Bone marrow (tissue), 2 donors: ENCODE data around the gene PUSL1.

Source experiments
- DNase-seq, 2 donors: peaks; one replicate each; lab custom pipeline; 2025; lab: John Stamatoyannopoulos, UW

Gene PUSL1

GRCh38 chr1:1354271-1355247, 46.2 kb downstream of the PUSL1 start:
- no peak for DNase-seq

GRCh38 chr1:1355416-1355815, 47.0 kb downstream of the PUSL1 start:
- no peak for DNase-seq

- no peak for DNase-seq
Measured at GRCh38 chr1:1356166-1356795, 47.9 kb downstream of the PUSL1 start.

GRCh38 chr1:1356796-1357401, 48.5 kb downstream of the PUSL1 start:
- DNase-seq, result no peak

- no peak for DNase-seq
Measured at GRCh38 chr1:1357871-1358432, 49.6 kb downstream of the PUSL1 start.

- DNase-seq, result no peak
Measured at GRCh38 chr1:1358433-1359271, 50.3 kb downstream of the PUSL1 start, which contains the start of gene MXRA8. Gene MXRA8 (minus strand): TSS chr1:1358555. CDS start chr1:1358504, 51 bp downstream.

GRCh38 chr1:1359308-1359663, 50.9 kb downstream of the PUSL1 start:
- DNase-seq, result no peak

- no peak for DNase-seq
Measured at GRCh38 chr1:1359664-1360468, 51.5 kb downstream of the PUSL1 start.

- DNase-seq, result no peak
Measured at GRCh38 chr1:1360506-1361169, 52.2 kb downstream of the PUSL1 start.
